ENCODE results near the gene CCSER1. TPM values are rescaled to one million over a fixed set of nuclear protein-coding genes. Genes with fewer than 3 reads are reported as not detected.
A peak's percentile ranks its signal among the peaks of the same experiment; 100 is the strongest.

The CCSER1 gene
- total RNA-seq, 1 donor from 2014 or later = 1.4 TPM

GRCh38 chr4:91502365-91502764, 1375.2 kb downstream of the CCSER1 start:
- Histone ChIP-seq H3K4me3 (ENCODE audit: low read depth, low read length) (no peak overlapping the region), H3K27me3 (ENCODE audit: control insufficient read depth, insufficient read depth, low read length) (no peaks in the 10 kb centered on the region), H3K36me3 (ENCODE audit: control insufficient read depth, insufficient read depth, low read length) (no peaks in the 10 kb centered on the region)
- TF ChIP-seq CTCF (IDR thresholded peaks at IDR 0.05; ENCODE audit: insufficient read depth, low read length, poor library complexity, severe bottlenecking) = peak; percentile 31
- DNase-seq (ENCODE audit: low read depth) = no peak

GRCh38 chr4:91513326-91513725, 1386.1 kb downstream of the CCSER1 start:
- no peak for TF ChIP-seq CTCF (IDR thresholded peaks at IDR 0.05; ENCODE audit: insufficient read depth, low read length, poor library complexity, severe bottlenecking)
- DNase-seq (ENCODE audit: low read depth) = no peak
- Histone ChIP-seq H3K4me3 (ENCODE audit: low read depth, low read length) (no peak overlapping the region), H3K27me3 (ENCODE audit: control insufficient read depth, insufficient read depth, low read length) (no peaks in the 10 kb centered on the region), H3K36me3 (ENCODE audit: control insufficient read depth, insufficient read depth, low read length) (no peaks in the 10 kb centered on the region)

- no peak for DNase-seq (ENCODE audit: low read depth)
Measured at GRCh38 chr4:91519155-91519554, 1392.0 kb downstream of the CCSER1 start.

GRCh38 chr4:91525621-91526020, 1398.4 kb downstream of the CCSER1 start:
- no peaks in the 10 kb centered on the region for H3K36me3 ChIP-seq (ENCODE audit: control insufficient read depth, insufficient read depth, low read length)
- no peak for DNase-seq (ENCODE audit: low read depth)
- no peaks in the 10 kb centered on the region for H3K27me3 ChIP-seq (ENCODE audit: control insufficient read depth, insufficient read depth, low read length)
- no peak for TF ChIP-seq CTCF (IDR thresholded peaks at IDR 0.05; ENCODE audit: insufficient read depth, low read length, poor library complexity, severe bottlenecking)
- no peak overlapping the region for H3K4me3 ChIP-seq (ENCODE audit: low read depth, low read length)

More at GRCh38 chr4:91519155-91519554, 1392.0 kb downstream of the CCSER1 start:
- Histone ChIP-seq H3K27me3 (ENCODE audit: control insufficient read depth, insufficient read depth, low read length) (no peaks in the 10 kb centered on the region), H3K4me3 (ENCODE audit: low read depth, low read length) (no peak overlapping the region), H3K36me3 (ENCODE audit: control insufficient read depth, insufficient read depth, low read length) (no peaks in the 10 kb centered on the region)
- no peak for TF ChIP-seq CTCF (IDR thresholded peaks at IDR 0.05; ENCODE audit: insufficient read depth, low read length, poor library complexity, severe bottlenecking)

- Histone ChIP-seq H3K4me3 (ENCODE audit: low read depth, low read length) (no peak overlapping the region), H3K36me3 (ENCODE audit: control insufficient read depth, insufficient read depth, low read length) (no peaks in the 10 kb centered on the region), H3K27me3 (ENCODE audit: control insufficient read depth, insufficient read depth, low read length) (no peaks in the 10 kb centered on the region)
- no peak for DNase-seq (ENCODE audit: low read depth)
- no peak for TF ChIP-seq CTCF (IDR thresholded peaks at IDR 0.05; ENCODE audit: insufficient read depth, low read length, poor library complexity, severe bottlenecking)
Measured at GRCh38 chr4:91527056-91527455, 1399.9 kb downstream of the CCSER1 start.

- Histone ChIP-seq H3K4me3 (ENCODE audit: low read depth, low read length) (no peak overlapping the region), H3K27me3 (ENCODE audit: control insufficient read depth, insufficient read depth, low read length) (no peaks in the 10 kb centered on the region), H3K36me3 (ENCODE audit: control insufficient read depth, insufficient read depth, low read length) (no peaks in the 10 kb centered on the region)
- no peak for TF ChIP-seq CTCF (IDR thresholded peaks at IDR 0.05; ENCODE audit: insufficient read depth, low read length, poor library complexity, severe bottlenecking)
- DNase-seq (ENCODE audit: low read depth) = no peak
Measured at GRCh38 chr4:91567594-91567993, 1440.4 kb downstream of the CCSER1 start.

Measured in kidney epithelial cell (primary cell).